Stimulated activated CD4-positive, alpha-beta T cell treated with anti-CD3 and anti-CD28 coated beads, Interleukin-2, amount 100 ng/mL, for 4 hours (primary cell): ENCODE data around the gene ADAMTSL5.

Experiments
- DNase-seq: peaks from one replicate; pipeline ENCODE4 v3.0.0-alpha.2; 2020; ENCODE audit warnings: low read depth

The ADAMTSL5 gene

DNA sequence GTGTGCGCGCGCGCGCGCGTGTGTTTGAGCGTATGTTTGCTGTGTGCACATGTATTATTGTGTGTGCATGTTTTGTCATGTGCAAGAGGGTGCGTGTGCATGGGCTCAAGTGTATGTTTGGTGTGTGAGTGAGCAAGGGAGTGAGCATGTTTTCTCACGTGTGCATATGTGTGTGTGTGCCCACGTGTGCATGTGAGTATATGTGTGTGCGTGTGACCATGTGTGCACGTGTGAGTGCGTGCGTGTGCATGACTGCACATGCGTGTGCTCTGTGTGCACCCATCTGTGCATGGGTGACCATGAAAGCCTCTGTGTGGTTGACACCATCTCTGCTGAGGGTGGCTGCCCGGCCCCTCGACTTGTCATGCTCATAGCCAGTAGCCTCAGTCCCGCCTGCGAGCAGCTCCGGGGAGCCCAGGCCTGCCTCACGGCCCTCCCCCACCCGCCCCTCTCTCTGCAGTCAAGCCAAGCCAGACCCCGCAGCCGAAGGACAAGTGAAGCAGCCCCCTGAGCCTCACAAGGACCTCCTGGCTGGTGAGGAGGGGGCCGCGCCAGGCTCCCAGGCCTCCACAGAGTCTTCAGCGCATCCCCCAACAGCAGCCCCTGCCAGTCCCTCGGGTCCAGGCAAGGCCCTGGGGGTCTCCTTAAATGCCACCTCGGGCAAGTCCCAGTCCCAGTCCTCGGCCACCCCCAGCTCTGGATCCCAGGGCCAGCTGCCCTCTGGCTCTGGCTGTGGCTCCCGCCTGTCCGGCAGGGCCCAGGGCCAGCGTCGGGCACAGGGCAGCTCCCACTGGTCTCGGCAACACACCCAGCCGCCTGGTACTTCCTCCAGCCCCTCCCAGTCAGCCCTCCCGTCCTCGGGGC is 15.9 kb downstream of the ADAMTSL5 start:
- DNase-seq, result no peak

- DNase-seq, result no peak
Observed at GRCh38 chr19:1495799-1496713, 16.8 kb downstream of the ADAMTSL5 start.

DNA sequence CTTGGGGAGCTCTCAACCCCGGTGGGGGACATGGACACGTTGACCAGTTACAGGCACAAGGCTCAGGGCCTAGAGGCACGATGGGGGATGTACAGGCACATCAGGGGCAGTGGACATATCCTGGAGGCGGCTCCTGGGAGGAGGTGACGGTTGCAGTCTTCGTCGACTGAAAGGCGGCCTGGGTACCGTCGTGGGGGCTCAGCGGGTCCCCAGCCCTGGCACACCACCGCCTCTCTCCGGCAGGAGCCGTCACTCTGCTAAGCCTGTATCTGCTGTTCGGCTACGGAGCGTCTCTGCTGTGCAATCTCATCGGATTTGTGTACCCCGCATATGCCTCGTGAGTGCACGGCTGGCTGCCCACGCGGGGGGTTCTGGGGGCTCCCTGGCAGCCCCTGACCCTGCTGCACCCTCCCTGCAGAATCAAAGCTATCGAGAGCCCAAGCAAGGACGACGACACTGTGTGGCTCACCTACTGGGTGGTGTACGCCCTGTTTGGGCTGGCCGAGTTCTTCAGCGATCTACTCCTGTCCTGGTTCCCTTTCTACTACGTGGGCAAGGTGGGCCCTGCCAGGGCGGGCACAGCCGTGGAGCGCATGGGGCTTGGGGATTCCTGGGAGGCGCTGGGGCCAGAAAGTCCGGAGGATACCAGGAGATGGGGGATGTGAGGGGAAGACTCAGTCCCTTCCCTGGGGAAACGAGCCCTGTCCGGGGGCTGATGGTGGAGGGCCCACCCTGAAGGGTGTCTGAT is 17.6 kb downstream of the ADAMTSL5 start:
- no peak for DNase-seq

DNA sequence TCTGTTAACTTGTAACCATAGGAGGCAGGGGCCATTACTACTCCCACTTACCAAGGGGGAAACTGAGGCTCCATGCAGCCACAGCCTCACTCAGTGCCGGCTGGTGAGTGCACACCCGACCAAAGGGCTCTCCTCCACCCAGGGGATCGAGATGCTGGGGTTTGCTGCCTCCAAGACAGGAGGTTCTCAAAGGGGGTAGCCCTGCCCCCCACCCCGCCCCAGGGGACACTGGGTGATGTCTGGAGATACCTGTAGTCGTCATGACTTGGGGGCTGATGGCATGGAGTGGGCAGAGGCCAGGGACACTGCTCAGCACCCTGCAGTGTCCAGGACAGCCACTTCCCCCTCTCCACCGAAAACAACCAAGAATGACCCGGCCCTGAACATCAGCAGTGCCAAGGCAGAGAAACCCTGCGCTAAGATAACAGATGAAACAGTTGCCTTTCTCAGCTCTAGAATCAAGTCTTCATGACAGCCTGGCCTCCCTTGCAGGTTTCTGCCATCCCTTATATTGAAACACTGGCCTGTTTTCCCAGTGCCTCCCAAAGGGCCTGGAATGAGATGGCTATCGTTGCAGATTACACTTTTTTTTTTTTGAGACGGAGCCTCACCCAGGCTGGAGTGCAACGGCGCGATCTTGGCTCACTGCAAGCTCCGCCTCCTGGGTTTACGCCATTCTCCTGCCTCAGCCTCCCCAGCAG is 18.6 kb downstream of the ADAMTSL5 start:
- DNase-seq, result no peak

- no peak for DNase-seq
Observed at GRCh38 chr19:1492474-1493006, 20.3 kb downstream of the ADAMTSL5 start.

DNA sequence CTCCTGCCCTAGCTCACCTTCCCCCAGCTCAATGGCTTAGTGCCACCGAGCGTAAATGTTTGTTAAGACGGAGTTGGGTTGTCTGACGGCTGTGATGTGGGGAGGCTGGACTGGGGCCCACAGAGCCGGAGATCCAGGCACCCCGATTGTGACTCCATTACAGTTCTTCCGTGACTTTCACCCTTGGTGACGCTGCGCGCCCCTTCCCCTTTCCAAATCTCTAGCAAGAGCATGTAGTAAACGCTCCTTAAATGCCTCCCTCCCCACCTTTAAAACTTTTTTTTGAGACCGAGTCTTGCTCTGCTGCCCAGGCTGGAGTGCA is 21.0 kb downstream of the ADAMTSL5 start:
- DNase-seq, result no peak

GRCh38 chr19:1491114-1491848 is 21.5 kb downstream of the ADAMTSL5 start, which contains the start of gene REEP6:
Gene REEP6, plus strand, starts transcription at chr19:1491181. Its CDS starts 89 bp downstream, at chr19:1491270.
- DNase-seq, result no peak

DNA sequence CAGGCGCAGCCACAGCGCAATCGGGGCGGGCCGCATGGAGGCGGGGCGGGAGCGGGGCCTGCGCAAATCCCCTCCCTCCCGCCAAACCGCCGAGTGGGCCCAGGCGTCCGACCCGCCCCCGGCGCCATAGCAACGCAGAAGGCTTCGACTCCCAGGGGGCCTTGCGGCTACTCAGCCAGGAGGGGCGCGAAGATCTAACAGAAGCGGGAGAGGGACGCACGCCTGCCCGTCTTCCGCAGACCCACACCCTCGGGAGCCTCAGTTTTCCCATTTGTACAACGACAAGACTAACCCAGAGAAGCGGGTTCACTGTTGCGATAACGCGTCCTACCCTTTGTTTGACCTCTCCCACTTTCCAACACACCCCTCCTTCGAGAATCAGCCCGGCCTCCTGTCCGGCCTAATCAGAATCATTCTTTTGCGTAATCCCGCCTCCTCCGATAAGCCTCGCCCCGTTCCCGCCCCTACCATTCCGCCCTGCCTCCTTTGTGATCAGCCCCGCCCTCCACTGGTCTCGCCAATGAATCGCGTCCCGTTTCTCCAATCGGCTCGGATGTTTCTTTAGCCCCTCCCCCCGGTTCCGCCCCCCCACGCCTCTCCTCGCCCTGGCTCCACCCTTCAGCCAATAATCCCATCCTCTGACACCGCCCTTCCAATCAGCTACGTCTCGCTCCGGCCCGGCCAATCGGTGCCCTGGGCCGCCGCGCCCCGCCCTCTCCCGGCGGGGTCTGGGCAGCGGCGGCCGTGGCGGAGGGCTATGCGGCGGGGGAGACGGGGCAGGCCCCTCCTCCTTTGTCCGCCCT is 22.3 kb downstream of the ADAMTSL5 start, which contains the start of gene PCSK4:
PCSK4 (minus strand) TSS at position 40 of the 803 bp plus-strand sequence; CDS start at position 36, 4 bp downstream.
- peak; percentile 98 for DNase-seq

DNA sequence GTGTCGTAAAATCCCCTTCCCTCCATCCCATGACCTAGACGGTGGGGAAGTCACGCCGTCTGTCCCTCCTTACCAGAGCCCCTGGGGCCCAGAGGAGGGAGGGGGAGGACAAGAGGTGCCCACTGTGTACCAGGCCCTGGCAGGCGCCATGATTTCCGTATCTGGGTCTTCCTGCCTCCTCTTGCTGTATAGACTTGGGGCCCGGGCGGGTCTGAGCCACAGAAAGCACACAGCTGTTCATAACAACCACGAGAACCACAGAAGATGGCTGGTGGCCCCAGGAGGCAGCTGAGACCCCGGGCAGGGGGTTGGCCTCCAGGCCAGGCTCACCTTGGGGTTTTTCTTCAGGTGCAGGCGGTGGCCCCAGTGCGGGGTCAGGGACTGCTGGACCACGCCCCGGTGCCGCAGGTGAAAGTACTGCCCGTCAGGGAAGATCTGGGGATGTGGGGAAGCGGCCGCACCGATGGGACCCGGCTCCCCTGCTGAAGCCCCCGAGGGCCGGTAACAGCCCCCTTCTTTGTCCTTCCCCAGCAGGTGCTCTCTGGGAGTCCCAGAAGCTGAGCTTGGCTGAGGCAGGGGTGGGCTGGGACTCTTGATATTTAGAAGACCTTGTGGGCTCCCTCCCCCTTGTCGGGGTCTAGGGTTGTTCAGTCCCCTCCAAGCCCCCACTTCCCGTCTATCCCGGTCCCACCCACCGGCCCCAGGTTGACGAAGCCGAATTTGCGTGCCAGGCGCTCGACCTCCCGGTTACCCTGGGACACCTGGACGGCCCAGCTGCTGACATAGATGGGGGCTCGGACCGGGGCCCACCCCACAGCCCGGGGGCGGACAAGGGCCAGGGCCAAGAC is 23.1 kb downstream of the ADAMTSL5 start:
- DNase-seq, result no peak

DNA sequence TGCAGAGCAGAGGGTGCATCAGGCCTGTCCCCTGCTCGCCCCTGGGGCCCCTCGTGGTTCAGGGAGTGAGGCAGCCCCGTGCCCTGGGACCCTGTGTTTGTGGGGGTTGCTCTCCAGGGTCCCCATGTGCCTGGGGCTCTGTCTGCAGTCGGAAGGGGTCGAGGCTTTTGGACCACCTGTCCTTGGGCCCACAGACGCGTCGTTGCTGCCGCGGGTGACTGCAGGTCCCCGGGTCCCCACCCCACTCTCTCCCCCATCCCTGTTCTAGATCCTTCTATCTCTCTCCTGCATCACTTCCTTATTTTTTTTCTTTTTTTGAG is 24.6 kb downstream of the ADAMTSL5 start:
- DNase-seq, result no peak

DNA sequence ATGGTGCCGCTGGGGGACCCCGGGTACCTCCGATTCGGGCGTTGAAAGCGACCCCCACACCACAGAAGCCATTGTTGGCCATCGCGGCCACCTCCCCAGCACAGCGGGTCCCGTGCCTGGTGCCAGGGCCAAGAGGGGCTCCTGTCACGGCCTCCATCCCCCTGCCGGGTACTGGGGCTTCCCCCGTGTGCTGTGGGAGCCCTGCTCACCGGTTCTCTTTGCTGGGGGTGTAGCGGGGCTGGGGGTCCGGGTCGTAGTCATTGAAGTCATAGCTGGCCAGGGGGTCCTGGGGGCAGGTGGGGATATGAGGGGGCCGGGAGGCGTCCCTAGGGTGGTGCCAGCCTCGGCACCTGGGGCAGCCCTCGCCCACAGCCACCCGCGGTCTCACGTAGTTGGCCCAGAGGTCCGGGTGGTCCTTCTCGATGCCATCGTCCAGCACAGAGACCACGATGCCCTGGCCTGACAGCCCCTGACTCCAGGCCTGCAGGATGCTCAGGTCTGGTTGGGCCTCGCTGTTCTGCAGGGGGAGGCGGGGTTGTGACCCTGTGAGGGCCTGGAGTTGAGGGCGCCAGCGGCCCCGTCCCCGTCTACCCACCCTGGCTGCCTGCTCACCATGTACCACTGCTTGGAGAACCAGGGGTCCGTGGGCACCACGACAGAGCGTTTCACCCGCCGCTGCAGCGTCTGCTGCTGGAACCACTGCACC is 25.1 kb downstream of the ADAMTSL5 start:
- DNase-seq, result no peak

- no peak for DNase-seq
Observed at GRCh38 chr19:1486720-1487575, 25.9 kb downstream of the ADAMTSL5 start.

DNA sequence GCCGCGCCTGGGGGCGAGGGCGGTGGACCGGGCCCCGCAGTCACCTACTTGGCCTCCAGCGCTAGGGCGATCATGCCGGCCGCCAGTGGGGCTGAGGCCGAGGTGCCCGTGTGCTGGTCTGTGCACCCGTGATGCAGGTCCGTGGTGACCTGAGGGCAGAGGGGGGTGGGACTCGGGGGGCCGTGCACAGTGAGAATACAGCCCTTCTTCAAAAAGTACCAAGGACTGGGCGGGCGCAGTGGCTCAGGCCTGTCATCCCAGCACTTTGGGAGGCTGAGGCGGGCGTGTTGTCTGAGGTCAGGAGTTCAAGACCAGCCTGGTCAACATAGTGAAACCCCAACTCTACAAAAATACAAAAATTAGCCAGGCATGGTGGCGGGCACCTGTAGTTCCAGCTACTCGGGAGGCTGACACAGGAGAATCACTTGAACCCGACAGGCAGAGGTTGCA is 28.8 kb downstream of the ADAMTSL5 start:
- no peak for DNase-seq

DNA sequence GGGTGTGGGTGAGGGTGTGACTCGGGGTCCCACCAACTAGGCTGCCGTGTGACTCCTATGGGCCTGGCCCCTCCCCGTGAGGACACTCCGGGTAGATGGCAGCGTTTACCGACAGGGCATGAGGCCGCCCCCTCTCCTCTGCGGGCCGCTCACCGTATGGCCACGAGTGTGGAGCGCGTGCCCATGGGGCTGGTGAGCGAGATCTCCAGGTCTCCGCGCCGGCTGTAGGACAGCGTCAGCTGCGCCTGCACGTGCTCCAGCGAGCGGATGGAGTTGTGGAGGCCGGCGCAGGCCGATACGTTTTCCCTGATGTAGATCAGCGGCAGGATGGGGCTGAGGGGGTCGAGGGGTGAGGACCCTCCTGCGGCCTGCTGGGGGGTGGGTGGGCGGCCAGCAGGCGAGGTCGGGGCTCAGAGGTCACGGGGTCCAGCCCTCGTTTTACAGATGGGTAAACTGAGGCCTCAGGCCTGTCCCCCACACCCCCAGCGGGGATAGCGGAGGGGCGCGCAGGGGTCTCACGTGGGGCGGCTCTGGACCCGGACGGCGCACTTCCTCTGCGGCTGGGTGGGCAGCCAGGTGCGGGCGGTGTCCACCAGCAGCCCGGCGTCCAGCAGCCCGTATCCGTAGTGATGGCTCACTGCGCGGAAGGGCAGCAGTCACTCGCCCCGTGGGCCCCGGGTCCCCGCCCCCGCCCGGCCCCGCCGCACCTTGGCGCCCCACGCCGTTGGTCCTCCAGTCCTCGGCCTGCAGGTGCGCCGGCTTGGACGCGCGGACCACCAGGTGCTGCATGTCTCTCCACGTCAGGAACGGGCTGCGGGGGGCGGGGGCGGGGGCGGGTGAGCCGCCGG is 29.5 kb downstream of the ADAMTSL5 start:
- no peak for DNase-seq

DNA sequence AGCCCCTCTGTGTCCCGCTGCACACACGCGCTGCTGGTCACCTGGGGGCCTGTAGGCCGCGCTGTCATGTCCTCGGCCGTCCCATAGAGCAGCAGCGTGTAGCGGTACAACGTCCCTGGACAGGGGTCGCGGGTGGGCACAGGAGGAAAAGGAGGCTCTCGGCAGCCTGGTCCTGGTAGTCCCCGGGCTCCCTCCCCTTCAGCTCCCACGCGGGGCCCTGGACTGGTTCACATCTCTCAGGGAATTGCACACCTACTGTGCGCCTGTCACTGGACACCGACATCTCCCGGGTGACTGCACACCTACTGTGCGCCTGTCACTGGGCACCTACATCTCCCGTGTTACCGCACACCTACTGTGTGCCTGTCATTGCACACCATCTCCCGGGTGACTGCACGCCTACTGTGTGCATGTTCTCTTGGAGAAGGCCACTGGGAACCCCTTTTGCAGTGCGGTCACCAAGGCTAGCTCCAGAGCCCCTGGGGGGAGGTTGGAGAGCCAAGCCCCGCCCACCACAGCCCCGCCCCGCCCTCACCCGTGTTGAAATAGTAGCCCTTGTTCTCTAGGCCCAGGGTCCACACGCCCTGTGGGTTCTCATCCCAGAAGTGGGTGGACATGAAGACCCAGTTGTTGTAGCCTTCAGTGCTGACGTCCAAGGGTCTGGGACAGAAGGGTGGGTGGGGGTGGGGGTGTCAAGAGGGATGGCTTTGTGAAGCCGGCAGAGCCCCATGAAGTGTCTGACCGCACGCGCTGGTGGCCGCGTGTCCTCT is 30.3 kb downstream of the ADAMTSL5 start:
- no peak for DNase-seq
